Trophoblast cell (in vitro differentiated cells and primary cell): ENCODE results near the gene ADRA2B.

Experiments
- DNase-seq, 2 donors: peaks; one replicate each; pipeline ENCODE4 v3.0.0-alpha.2; 2016
- H2AFZ ChIP-seq: 2 replicates; pipeline ENCODE4 v1.6.1; 2013; ENCODE audit warnings: low read length, moderate library complexity, mild to moderate bottlenecking; ENCODE audit not compliant: insufficient read depth, poor library complexity
- H2AK5ac ChIP-seq: 2 replicates; pipeline ENCODE4 v1.6.1; 2013; ENCODE audit warnings: mild to moderate bottlenecking, low read length
- H2BK120ac ChIP-seq: 2 replicates; pipeline ENCODE4 v1.6.1; 2013; ENCODE audit warnings: low read length, mild to moderate bottlenecking, moderate library complexity; ENCODE audit not compliant: insufficient read depth, poor library complexity
- H2BK12ac ChIP-seq: 2 replicates; pipeline ENCODE4 v1.6.1; 2013; ENCODE audit warnings: mild to moderate bottlenecking, low read length, moderate library complexity
- H2BK5ac ChIP-seq: 2 replicates; pipeline ENCODE4 v1.6.1; 2013; ENCODE audit warnings: low read length, low read depth, moderate library complexity, mild to moderate bottlenecking; ENCODE audit not compliant: poor library complexity
- H3K14ac ChIP-seq: 2 replicates; pipeline ENCODE4 v1.6.1; 2013; ENCODE audit warnings: mild to moderate bottlenecking, low read length
- H3K18ac ChIP-seq: 2 replicates; pipeline ENCODE4 v1.6.1; 2013; ENCODE audit warnings: mild to moderate bottlenecking, low read length
- H3K23ac ChIP-seq: 2 replicates; pipeline ENCODE4 v1.6.1; 2013; ENCODE audit warnings: low read length
- H3K27ac ChIP-seq: 2 replicates; pipeline ENCODE4 v1.5.1; 2013; ENCODE audit warnings: low read depth, mild to moderate bottlenecking, inconsistent platforms, low read length, moderate library complexity
- H3K27me3 ChIP-seq: 2 replicates; pipeline ENCODE4 v1.6.1; 2013; ENCODE audit warnings: inconsistent platforms, mild to moderate bottlenecking, low read length, moderate library complexity; ENCODE audit not compliant: insufficient read depth
- H3K36me3 ChIP-seq, 2 experiments: 1 replicate in 1 of 2; 2 replicates in 1 of 2; pipeline ENCODE4 v1.6.1; 2013; ENCODE audit warnings: low read length in 2 of 2, mild to moderate bottlenecking in 2 of 2, moderate library complexity in 1 of 2; ENCODE audit not compliant: insufficient read depth in 2 of 2, control insufficient read depth in 1 of 2
- H3K4ac ChIP-seq: 2 replicates; pipeline ENCODE4 v1.6.1; 2013; ENCODE audit warnings: low read depth, mild to moderate bottlenecking, low read length, moderate library complexity
- H3K4me1 ChIP-seq, 2 experiments: 1 replicate in 1 of 2; 2 replicates in 1 of 2; pipeline ENCODE4 v1.6.1; 2013; ENCODE audit warnings: low read length in 2 of 2, mild to moderate bottlenecking in 2 of 2, moderate library complexity in 1 of 2; ENCODE audit not compliant: insufficient read depth in 2 of 2, control insufficient read depth in 1 of 2
- H3K4me2 ChIP-seq: 2 replicates; pipeline ENCODE4 v1.6.1; 2013; ENCODE audit warnings: inconsistent platforms, mild to moderate bottlenecking, low read length, moderate library complexity
- H3K4me3 ChIP-seq: 2 replicates; pipeline ENCODE4 v1.5.1; 2013; ENCODE audit warnings: mild to moderate bottlenecking, low read depth, low read length, inconsistent platforms
- H3K79me1 ChIP-seq: one replicate; pipeline ENCODE4 v1.6.1; 2013; ENCODE audit warnings: low read length
- H3K79me2 ChIP-seq: 2 replicates; pipeline ENCODE4 v1.6.1; 2013; ENCODE audit warnings: low read length, mild to moderate bottlenecking; ENCODE audit not compliant: control insufficient read depth, insufficient read depth, poor library complexity
- H3K9ac ChIP-seq: 2 replicates; pipeline ENCODE4 v1.6.1; 2013; ENCODE audit warnings: mild to moderate bottlenecking, low read length
- H3K9me3 ChIP-seq: 2 replicates; pipeline ENCODE4 v1.6.1; 2013; ENCODE audit warnings: low read depth, mild to moderate bottlenecking, control low read depth, inconsistent platforms, low read length; ENCODE audit not compliant: insufficient read depth
- H4K12ac ChIP-seq: 2 replicates; pipeline ENCODE4 v1.6.1; 2013; ENCODE audit warnings: low read depth, mild to moderate bottlenecking, low read length, moderate library complexity
- H4K8ac ChIP-seq: 2 replicates; pipeline ENCODE4 v1.6.1; 2013; ENCODE audit warnings: low read depth, mild to moderate bottlenecking, low read length, moderate library complexity
- H4K91ac ChIP-seq: one replicate; pipeline ENCODE4 v1.6.1; 2013; ENCODE audit warnings: low read depth, mild to moderate bottlenecking, low read length, moderate library complexity
- WGBS: extraction: QIAGEN DNeasy Blood & Tissue Kit; methylation state at CpG from one replicate; pipeline ENCODE4 v1.1.7; 2013; ENCODE audit warnings: missing lambda C conversion rate; ENCODE audit not compliant: insufficient read length, insufficient coverage; ENCODE audit errors: extremely low coverage; 5-methylcytosine and 5-hydroxymethylcytosine counted together

ADRA2B gene

GRCh38 chr2:96103761-96104486 lies 12.4 kb downstream of the ADRA2B start:
- Histone ChIP-seq H3K79me2 (no peaks in the 10 kb centered on the region), H3K9ac (no peak overlapping the region), H3K36me3 (no peaks in the 10 kb centered on the region), H3K27me3 (no peaks in the 10 kb centered on the region), H2BK12ac (no peak overlapping the region), H2BK5ac (no peak overlapping the region), H3K23ac (no peak overlapping the region), H4K8ac (no peak overlapping the region), H3K14ac (no peak overlapping the region), H2AK5ac (no peak overlapping the region), H4K91ac (no peak overlapping the region), H2AFZ (no peak overlapping the region), H4K12ac (no peak overlapping the region), H3K4me2 (no peak overlapping the region), H3K4me1 (peaks cover 10 to 14% of the 10 kb centered on the region in 2 experiments), H3K27ac (no peak overlapping the region), H3K4me3 (no peak overlapping the region), H3K4ac (no peak overlapping the region), H3K79me1 (peaks cover 7% of the 10 kb centered on the region), H2BK120ac (no peak overlapping the region), H3K9me3 (peaks cover 6% of the 10 kb centered on the region), H3K18ac (no peak overlapping the region)
- no peak for DNase-seq
- no CpG with 5 or more reads among the region's 6 CpGs for WGBS

GRCh38 chr2:96103187-96103601 lies 13.2 kb downstream of the ADRA2B start:
- Histone ChIP-seq H3K4ac (no peak overlapping the region), H3K27ac (no peak overlapping the region), H2AFZ (no peak overlapping the region), H3K4me1 (peaks cover 3 to 7% of the 10 kb centered on the region in 2 experiments), H3K23ac (no peak overlapping the region), H3K14ac (no peak overlapping the region), H3K27me3 (no peaks in the 10 kb centered on the region), H2BK5ac (no peak overlapping the region), H3K36me3 (no peaks in the 10 kb centered on the region), H4K91ac (no peak overlapping the region), H4K8ac (no peak overlapping the region), H3K9me3 (peaks cover 6% of the 10 kb centered on the region), H3K79me2 (no peaks in the 10 kb centered on the region), H3K18ac (no peak overlapping the region), H4K12ac (no peak overlapping the region), H3K79me1 (peaks cover 4% of the 10 kb centered on the region), H3K4me2 (no peak overlapping the region), H2BK120ac (no peak overlapping the region), H2BK12ac (no peak overlapping the region), H3K9ac (no peak overlapping the region), H3K4me3 (no peak overlapping the region), H2AK5ac (no peak overlapping the region)
- no peak for DNase-seq
- WGBS: no CpG with 5 or more reads among the region's 8 CpGs

DNA sequence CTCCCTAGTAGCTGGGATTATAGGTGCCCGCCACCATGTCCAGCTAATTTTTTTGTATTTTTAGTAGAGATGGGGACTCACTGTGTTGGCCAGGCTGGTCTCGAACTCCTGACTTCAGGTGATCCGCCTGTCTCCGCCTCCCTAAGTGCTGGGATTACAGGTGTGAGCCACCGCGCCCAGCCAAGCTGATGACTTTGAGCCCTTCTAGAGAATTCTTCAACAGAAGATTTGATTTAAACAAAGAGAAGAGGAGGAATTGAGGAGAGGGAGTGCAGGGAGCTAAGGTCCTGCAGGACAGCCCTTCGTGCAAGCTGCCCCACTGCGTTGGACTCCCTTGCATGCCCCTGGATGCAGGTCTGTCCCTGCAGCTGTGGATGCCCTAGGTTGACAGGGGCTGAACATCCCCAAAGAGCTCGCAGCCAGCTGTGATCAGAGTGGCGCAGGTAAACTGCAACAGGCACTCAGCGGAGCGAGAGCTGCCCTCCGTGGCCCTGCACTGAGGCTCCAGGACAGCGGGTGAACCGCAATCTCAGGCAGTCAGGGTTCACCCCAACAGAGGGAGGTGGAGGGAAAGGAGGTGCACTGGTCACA lies 13.7 kb downstream of the ADRA2B start:
- Histone ChIP-seq H3K9ac (no peak overlapping the region), H3K23ac (no peak overlapping the region), H3K9me3 (peaks cover 6% of the 10 kb centered on the region), H3K4me2 (no peak overlapping the region), H4K8ac (no peak overlapping the region), H2BK120ac (no peak overlapping the region), H2AFZ (no peak overlapping the region), H3K27ac (no peak overlapping the region), H3K4ac (no peak overlapping the region), H3K14ac (no peak overlapping the region), H4K91ac (no peak overlapping the region), H3K4me3 (no peak overlapping the region), H3K18ac (no peak overlapping the region), H2BK12ac (no peak overlapping the region), H3K79me2 (no peaks in the 10 kb centered on the region), H3K79me1 (peaks cover 4% of the 10 kb centered on the region), H3K4me1 (peaks cover 2 to 7% of the 10 kb centered on the region in 2 experiments), H2AK5ac (no peak overlapping the region), H3K27me3 (no peaks in the 10 kb centered on the region), H4K12ac (no peak overlapping the region), H2BK5ac (no peak overlapping the region), H3K36me3 (no peaks in the 10 kb centered on the region)
- no peak for DNase-seq
- WGBS: no CpG with 5 or more reads among the region's 15 CpGs

DNA sequence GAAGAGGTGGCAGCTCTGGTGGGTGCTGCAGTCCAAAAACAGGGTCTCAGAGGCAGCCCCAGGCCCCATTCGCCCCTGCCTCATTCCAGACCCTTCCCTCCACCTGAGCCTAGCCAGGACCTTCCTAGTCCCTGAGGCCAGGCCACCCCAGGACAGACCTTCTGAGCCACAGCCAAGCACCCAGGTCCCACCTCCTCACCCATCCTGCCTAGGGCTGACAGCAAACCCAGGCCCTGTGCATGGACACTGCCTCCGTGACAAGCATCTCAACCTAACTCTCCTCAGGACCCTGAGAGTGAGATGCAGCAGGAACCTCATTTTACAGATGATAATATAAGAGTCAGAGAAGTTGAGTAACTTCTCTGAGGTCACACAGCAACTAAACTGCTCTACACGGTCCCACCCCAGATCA lies 15.5 kb downstream of the ADRA2B start:
- peaks cover 4% of the 10 kb centered on the region for H3K79me1 ChIP-seq
- H3K4me3 ChIP-seq: no peak overlapping the region
- no peak overlapping the region for H2AFZ ChIP-seq
- H2BK120ac ChIP-seq: no peak overlapping the region
- peaks cover 6% of the 10 kb centered on the region for H3K9me3 ChIP-seq
- no peak overlapping the region for H3K18ac ChIP-seq
- no peaks in the 10 kb centered on the region for H3K27me3 ChIP-seq
- H3K36me3 ChIP-seq: no peaks in the 10 kb centered on the region
- WGBS: no CpG with 5 or more reads among the region's 3 CpGs
- no peak overlapping the region for H2BK12ac ChIP-seq
- no peak overlapping the region for H3K9ac ChIP-seq
- no peak overlapping the region for H4K8ac ChIP-seq
- no peak overlapping the region for H4K91ac ChIP-seq
- no peak overlapping the region for H2AK5ac ChIP-seq
- H3K79me2 ChIP-seq: no peaks in the 10 kb centered on the region
- peaks cover 2 to 7% of the 10 kb centered on the region in 2 experiments for H3K4me1 ChIP-seq
- no peak overlapping the region for H3K14ac ChIP-seq
- no peak overlapping the region for H2BK5ac ChIP-seq
- no peak overlapping the region for H4K12ac ChIP-seq
- DNase-seq: no peak
- no peak overlapping the region for H3K4me2 ChIP-seq
- no peak overlapping the region for H3K27ac ChIP-seq
- H3K4ac ChIP-seq: no peak overlapping the region
- H3K23ac ChIP-seq: no peak overlapping the region
